ENCODE data around the gene FNDC3B.

DNA sequence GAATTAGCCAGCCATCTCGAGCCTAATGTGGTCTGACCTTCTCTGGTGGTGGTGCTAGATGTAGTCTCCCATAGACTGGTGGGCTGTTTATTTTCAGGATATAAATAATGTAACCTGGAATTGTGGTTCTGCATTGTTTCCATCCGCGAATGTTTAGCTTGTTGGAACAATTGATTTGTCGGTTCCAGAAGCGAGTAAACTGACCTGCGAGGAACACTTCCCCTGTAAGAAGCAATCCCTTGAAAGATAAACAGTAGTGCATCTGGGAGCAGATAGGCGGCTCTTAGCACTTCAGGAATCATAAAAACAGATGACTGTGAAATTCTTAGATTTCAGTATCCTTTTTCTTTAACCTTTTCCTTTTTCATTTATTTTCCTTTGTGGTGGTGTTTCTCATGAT is 251.1 kb downstream of the FNDC3B start:
- TF ChIP-seq CTCF (conservative IDR thresholded peaks at IDR 0.05; ENCODE audit: low read depth, low read length) = no peak
- TF ChIP-seq EZH2 (IDR thresholded peaks at IDR 0.05; ENCODE audit: low read length, unreplicated experiment) = no peak
